ENCODE data around the gene TMEM184C. TPM values are rescaled to one million over a fixed set of nuclear protein-coding genes. Genes with fewer than 3 reads are reported as not detected.

Gene TMEM184C
- 37.0 TPM for total RNA-seq
- 17.3 TPM for polyA plus RNA-seq

GRCh38 chr4:147617173-147617840 lies at the start of gene TMEM184C:
Gene TMEM184C, plus strand, starts transcription at chr4:147617397. Its CDS starts 560 bp downstream, at chr4:147617957.
- DNase-seq (ENCODE audit: extremely low spot score), result peak; percentile 96
- Histone ChIP-seq H3K4me1 (ENCODE audit: insufficient read depth) (no peaks in the 10 kb centered on the region), H3K27ac (ENCODE audit: low read depth) (peak within 1 kb of the TSS; percentile 69)

DNA sequence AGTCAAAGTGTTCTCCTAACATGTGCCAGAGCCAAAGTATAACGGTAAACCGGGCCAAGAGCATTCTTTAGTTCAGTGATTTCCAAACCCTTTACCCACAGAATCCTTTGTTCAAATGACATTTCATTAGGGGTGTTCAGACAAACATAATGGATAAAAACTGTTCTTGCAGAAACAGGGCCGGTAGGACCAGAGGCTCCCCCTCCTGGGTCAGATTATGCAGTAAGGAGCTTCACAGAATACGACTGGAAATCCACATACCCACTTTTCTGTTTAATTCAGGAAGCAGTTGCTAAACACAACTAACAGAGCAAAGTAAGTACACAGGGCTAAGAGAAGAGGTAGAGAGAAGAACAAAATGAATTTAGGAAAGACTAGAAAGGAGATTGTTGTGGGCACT lies 46.6 kb upstream of the TMEM184C start:
- DNase-seq (ENCODE audit: extremely low spot score), result no peak
- H3K4me3 ChIP-seq (ENCODE audit: low read depth, low read length), result no peak overlapping the region
- WGBS, result 25% methylated on average over 4 of the region's 4 CpGs

More at GRCh38 chr4:147617173-147617840, at the start of gene TMEM184C:
- no peaks in the 10 kb centered on the region for H3K36me3 ChIP-seq (ENCODE audit: insufficient read depth)
- H3K4me3 ChIP-seq (ENCODE audit: low read depth, low read length), result peak within 1 kb of the TSS; percentile 59
- under 1% methylated on average over 37 of the region's 37 CpGs for WGBS

DNA sequence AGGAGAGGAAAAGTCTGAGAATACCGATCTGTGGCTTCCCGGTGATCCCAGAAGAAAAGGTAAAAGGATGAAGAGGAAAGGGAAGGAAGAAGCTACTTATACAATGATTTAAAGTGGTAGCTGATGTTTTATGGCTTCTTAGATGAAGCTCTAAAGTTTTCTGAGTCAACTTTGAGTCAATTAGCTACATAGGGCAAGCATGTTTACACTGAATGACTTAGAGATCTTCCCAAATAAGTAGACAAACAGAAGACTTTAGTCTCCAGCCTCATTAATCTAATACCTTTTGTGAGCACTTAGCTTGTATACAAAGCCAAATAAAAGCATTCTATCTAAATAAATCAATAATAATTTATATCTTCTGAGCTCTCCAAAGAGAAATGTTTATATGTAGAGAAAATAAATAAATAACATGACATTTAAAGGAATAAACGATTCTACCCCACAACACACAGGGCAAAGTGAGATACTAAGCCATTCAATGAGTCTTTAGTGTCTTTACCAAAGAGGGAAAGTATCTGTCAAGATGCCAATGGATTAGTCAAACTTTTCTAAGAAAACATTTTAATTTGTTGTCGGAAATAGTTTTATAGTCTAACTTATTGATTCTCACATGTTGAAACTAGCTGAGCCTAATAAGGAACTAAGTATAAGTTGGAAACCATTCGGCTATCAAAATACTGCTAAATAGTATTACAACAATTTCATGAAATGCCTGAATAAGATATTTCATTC lies 46.0 kb upstream of the TMEM184C start:
- no peaks in the 10 kb centered on the region for H3K36me3 ChIP-seq (ENCODE audit: insufficient read depth)
- H3K27ac ChIP-seq (ENCODE audit: low read depth), result no peak overlapping the region
- no peak for DNase-seq (ENCODE audit: extremely low spot score)
- H3K4me1 ChIP-seq (ENCODE audit: insufficient read depth), result no peaks in the 10 kb centered on the region
- H3K4me3 ChIP-seq (ENCODE audit: low read depth, low read length), result no peak overlapping the region
- 48% methylated on average over 5 of the region's 5 CpGs for WGBS

More for the DNA sequence above, 46.6 kb upstream of the TMEM184C start:
- Histone ChIP-seq H3K4me1 (ENCODE audit: insufficient read depth) (no peaks in the 10 kb centered on the region), H3K36me3 (ENCODE audit: insufficient read depth) (no peaks in the 10 kb centered on the region), H3K27ac (ENCODE audit: low read depth) (no peak overlapping the region)

GRCh38 chr4:147576084-147576483 lies 41.1 kb upstream of the TMEM184C start:
- no peak overlapping the region for H3K27ac ChIP-seq (ENCODE audit: low read depth)
- H3K4me3 ChIP-seq (ENCODE audit: low read depth, low read length), result no peak overlapping the region
- DNase-seq (ENCODE audit: extremely low spot score), result no peak
- no peaks in the 10 kb centered on the region for H3K36me3 ChIP-seq (ENCODE audit: insufficient read depth)
- no peaks in the 10 kb centered on the region for H3K4me1 ChIP-seq (ENCODE audit: insufficient read depth)
- 92% methylated on average over 3 of the region's 3 CpGs for WGBS

DNA sequence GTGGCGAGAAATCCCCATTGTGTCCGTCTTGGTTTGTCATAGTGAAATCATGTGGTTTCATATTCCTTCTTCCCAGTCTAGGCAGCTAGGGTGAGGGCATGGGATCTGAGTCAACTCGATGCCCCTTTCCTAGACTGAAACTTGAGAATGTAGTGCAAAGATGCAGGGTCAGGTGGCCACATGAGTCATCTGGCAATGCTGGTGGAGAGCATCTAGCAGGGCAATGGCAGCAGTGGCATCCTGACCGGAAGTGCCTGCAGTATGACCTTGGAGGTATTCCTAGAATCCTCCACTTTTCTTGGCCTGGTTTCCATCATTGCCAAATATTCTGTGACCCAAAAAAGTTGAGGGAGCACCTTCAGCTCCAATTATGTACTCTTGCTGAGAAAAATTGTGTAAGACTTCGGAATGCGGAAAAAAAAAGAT lies 39.1 kb upstream of the TMEM184C start:
- H3K4me1 ChIP-seq (ENCODE audit: insufficient read depth), result no peaks in the 10 kb centered on the region
- no peak for DNase-seq (ENCODE audit: extremely low spot score)
- H3K27ac ChIP-seq (ENCODE audit: low read depth), result no peak overlapping the region
- no peak overlapping the region for H3K4me3 ChIP-seq (ENCODE audit: low read depth, low read length)
- no peaks in the 10 kb centered on the region for H3K36me3 ChIP-seq (ENCODE audit: insufficient read depth)
- 79% methylated on average over 6 of the region's 6 CpGs for WGBS

DNA sequence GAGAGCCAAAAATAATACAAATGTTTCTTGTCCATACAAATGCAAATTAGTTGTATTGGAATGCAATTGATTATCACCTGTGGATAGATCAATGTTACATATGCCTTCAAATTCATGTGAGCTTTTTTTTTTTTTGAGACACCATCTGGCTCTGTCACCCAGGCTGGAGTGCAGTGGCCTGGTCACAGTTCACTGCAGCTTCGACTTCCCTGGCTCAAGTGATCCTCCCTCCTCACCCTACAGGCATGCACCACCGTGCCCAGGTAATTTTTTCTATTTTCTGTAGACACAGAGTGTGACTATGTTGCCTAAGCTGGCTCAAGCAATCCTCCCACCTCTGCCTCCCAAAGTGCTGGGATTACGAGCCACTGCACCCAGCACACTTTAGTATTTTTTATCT lies 38.6 kb upstream of the TMEM184C start:
- Histone ChIP-seq H3K36me3 (ENCODE audit: insufficient read depth) (no peaks in the 10 kb centered on the region), H3K4me3 (ENCODE audit: low read depth, low read length) (no peak overlapping the region), H3K27ac (ENCODE audit: low read depth) (no peak overlapping the region), H3K4me1 (ENCODE audit: insufficient read depth) (no peaks in the 10 kb centered on the region)
- DNase-seq (ENCODE audit: extremely low spot score), result no peak
- WGBS, result 95% methylated on average over 3 of the region's 3 CpGs

DNA sequence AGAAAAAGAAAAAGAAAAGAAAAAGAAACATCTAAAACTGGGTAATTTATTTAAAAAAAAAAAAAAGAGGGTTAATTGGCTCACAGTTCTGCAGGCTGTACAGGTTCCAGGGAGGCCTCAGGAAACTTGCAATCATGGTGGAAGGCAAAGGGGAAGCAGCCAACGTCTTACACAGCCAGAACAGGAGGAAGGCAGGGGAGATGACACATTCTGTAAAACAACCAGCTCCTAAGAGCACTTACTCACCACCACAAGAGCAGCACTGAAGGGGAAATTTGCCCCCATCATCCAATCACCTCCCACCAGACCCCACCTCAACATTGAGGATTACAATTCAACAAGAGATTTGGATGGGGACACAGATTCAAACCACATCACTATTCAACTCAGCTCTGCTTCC lies 36.8 kb upstream of the TMEM184C start:
- H3K36me3 ChIP-seq (ENCODE audit: insufficient read depth), result no peaks in the 10 kb centered on the region
- DNase-seq (ENCODE audit: extremely low spot score), result no peak
- no peaks in the 10 kb centered on the region for H3K4me1 ChIP-seq (ENCODE audit: insufficient read depth)
- H3K27ac ChIP-seq (ENCODE audit: low read depth), result no peak overlapping the region
- no peak overlapping the region for H3K4me3 ChIP-seq (ENCODE audit: low read depth, low read length)
- 63% methylated on average over 1 of the region's 1 CpG for WGBS

- Histone ChIP-seq H3K4me3 (ENCODE audit: low read depth, low read length) (no peak overlapping the region), H3K27ac (ENCODE audit: low read depth) (no peak overlapping the region), H3K36me3 (ENCODE audit: insufficient read depth) (no peaks in the 10 kb centered on the region), H3K4me1 (ENCODE audit: insufficient read depth) (no peaks in the 10 kb centered on the region)
- 82% methylated on average over 6 of the region's 6 CpGs for WGBS
- DNase-seq (ENCODE audit: extremely low spot score), result no peak
Measured at GRCh38 chr4:147581606-147582350, 35.4 kb upstream of the TMEM184C start.

DNA sequence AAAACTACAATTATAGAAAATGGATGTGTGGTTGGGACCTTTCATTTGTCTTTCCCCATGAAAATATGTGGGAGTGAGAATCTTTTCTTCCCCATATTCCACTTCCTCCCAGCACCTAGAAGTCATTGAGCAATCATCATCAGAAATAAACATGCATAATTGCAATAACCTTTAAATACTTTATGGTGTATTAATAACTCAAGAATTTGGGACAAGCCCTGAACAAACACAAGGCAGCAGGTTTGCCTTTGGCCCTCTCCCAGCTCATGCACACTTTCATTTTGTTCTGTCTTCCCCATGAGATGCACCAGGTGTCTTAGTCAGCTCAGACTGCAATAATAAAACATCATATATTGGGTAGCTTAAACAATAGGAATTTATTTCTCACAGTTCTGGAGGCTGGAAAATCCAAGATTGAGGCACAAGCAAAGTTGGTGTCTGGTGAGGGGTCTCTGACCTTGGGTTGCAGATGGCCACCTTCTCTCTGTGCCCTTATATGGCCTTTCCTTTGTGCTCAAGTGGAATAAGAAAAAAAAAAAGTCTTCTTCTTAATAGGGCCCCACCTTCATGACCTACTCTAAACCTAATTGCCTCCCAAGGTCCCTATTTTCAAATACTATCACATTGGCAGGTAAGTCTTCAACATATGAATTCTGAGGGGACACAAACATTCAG lies 34.7 kb upstream of the TMEM184C start:
- no peak for DNase-seq (ENCODE audit: extremely low spot score)
- H3K27ac ChIP-seq (ENCODE audit: low read depth), result no peak overlapping the region
- no peaks in the 10 kb centered on the region for H3K36me3 ChIP-seq (ENCODE audit: insufficient read depth)
- no peak overlapping the region for H3K4me3 ChIP-seq (ENCODE audit: low read depth, low read length)
- no peaks in the 10 kb centered on the region for H3K4me1 ChIP-seq (ENCODE audit: insufficient read depth)

- H3K4me3 ChIP-seq (ENCODE audit: low read depth, low read length), result no peak overlapping the region
- H3K27ac ChIP-seq (ENCODE audit: low read depth), result no peak overlapping the region
- H3K4me1 ChIP-seq (ENCODE audit: insufficient read depth), result no peaks in the 10 kb centered on the region
- no peak for DNase-seq (ENCODE audit: extremely low spot score)
- H3K36me3 ChIP-seq (ENCODE audit: insufficient read depth), result no peaks in the 10 kb centered on the region
- WGBS, result 82% methylated on average over 1 of the region's 1 CpG
Measured at GRCh38 chr4:147583876-147584275, 33.3 kb upstream of the TMEM184C start.

- Histone ChIP-seq H3K27ac (ENCODE audit: low read depth) (no peak overlapping the region), H3K4me3 (ENCODE audit: low read depth, low read length) (no peak overlapping the region), H3K4me1 (ENCODE audit: insufficient read depth) (no peaks in the 10 kb centered on the region), H3K36me3 (ENCODE audit: insufficient read depth) (no peaks in the 10 kb centered on the region)
- DNase-seq (ENCODE audit: extremely low spot score), result no peak
- WGBS, result 44% methylated on average over 3 of the region's 3 CpGs
Measured at GRCh38 chr4:147586032-147586431, 31.2 kb upstream of the TMEM184C start.

- no peak for DNase-seq (ENCODE audit: extremely low spot score)
- WGBS, result 87% methylated on average over 4 of the region's 4 CpGs
- Histone ChIP-seq H3K4me1 (ENCODE audit: insufficient read depth) (no peaks in the 10 kb centered on the region), H3K36me3 (ENCODE audit: insufficient read depth) (no peaks in the 10 kb centered on the region), H3K27ac (ENCODE audit: low read depth) (no peak overlapping the region), H3K4me3 (ENCODE audit: low read depth, low read length) (no peak overlapping the region)
Measured at GRCh38 chr4:147586637-147587036, 30.6 kb upstream of the TMEM184C start.

DNA sequence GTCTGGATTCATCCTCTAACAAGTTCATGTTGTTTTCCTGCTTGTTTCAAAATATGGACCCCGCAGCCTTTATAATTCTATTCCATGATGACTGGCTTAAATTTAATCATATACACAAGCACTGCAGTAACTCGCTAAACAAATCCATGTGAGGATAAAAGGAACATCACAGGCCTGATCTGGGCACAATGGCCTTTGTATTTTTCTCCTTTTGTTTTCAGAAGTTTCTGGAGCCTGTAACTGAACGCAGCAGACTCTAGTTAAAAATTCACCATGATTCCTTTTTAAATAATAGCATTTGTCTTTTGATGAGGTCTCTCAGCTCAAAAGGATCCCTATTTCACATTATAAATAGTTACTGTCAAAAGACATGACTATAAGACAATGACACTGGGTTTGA lies 30.2 kb upstream of the TMEM184C start:
- 95% methylated on average over 3 of the region's 3 CpGs for WGBS
- no peak for DNase-seq (ENCODE audit: extremely low spot score)

More for the DNA sequence above, 30.2 kb upstream of the TMEM184C start:
- Histone ChIP-seq H3K4me1 (ENCODE audit: insufficient read depth) (no peaks in the 10 kb centered on the region), H3K4me3 (ENCODE audit: low read depth, low read length) (no peak overlapping the region), H3K36me3 (ENCODE audit: insufficient read depth) (no peaks in the 10 kb centered on the region), H3K27ac (ENCODE audit: low read depth) (no peak overlapping the region)

All from urinary bladder (tissue), 4 donors.